HG02943 (cell line): ENCODE data around the gene TEX44.
"Not testable (repeated sequence)": the region's sequence is repeated elsewhere in the genome, so short reads cannot be mapped to it uniquely, and the experiment has no call there.

Source experiments
- ATAC-seq: cut with Tn5 transposase; IDR thresholded peaks from one replicate; pipeline ENCODE4 v1.9.1; 2021; ENCODE audit warnings: mild to moderate bottlenecking, low read depth, moderate library complexity; ENCODE audit not compliant: unreplicated experiment

Gene TEX44

DNA sequence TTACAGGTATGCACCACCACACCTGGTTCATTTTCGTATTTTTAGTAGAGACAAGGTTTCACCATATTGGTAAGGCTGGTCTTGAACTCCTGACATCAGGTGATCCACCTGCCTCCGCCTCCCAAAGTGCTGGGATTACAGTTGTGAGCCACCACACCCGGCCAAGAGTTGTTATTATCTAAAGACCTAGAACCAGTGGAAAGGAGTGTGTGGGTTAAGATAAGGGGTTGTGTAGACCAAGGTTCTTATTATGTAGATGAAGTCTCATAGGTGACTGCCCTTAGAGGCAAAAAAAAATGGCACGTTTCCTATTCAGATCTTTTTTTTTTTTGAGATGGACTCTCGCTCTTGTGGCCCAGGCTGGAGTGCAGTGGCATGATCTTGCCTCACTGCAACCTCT, 21.7 kb upstream of the TEX44 start:
- ATAC-seq = not testable (repeated sequence)

DNA sequence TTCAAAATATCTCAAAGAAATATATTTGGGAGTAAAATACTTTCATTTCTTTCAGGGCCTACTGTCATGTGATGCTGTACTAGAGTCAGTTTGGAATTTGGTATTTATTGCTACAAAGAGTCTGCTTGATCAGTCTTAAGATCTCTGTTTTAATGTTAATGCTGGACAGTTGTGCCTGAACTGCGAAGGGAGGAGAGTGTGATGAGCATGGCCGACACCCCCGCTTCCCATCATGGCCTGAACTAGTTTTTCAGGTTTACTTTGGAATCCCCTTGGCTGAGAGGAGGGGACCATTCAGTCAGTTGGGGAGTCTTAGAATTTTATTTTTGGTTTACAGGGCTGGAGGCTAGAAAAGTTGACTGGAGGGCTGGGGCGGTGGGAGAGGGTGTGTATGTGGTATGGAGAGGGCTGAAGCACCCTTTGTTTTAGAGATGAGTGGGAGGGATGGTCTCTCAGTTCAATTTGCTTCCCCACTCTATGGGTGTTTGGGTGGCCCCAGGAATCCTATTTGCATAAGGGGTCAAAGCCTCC, 20.9 kb upstream of the TEX44 start:
- ATAC-seq = no peak

DNA sequence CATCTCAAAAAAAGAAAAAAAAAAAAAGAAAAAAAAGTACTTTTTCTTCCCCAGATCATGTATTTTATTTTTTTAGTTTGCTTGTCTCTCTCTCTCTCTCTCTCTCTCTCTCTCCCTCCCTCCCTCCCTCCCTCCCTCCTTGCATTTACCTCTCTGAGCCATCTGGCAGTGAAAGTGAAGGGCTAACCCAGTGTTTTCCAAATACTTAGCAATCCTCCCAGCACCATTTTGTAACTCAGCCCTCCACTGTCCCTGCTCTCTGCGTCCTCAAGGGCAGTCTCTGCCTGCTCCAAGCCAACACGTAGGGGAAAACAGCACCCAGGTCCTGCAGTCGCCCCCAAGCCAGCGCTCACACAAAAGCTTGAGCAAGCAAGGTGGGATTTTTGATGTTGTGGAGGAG, 19.6 kb upstream of the TEX44 start:
- ATAC-seq = no peak

DNA sequence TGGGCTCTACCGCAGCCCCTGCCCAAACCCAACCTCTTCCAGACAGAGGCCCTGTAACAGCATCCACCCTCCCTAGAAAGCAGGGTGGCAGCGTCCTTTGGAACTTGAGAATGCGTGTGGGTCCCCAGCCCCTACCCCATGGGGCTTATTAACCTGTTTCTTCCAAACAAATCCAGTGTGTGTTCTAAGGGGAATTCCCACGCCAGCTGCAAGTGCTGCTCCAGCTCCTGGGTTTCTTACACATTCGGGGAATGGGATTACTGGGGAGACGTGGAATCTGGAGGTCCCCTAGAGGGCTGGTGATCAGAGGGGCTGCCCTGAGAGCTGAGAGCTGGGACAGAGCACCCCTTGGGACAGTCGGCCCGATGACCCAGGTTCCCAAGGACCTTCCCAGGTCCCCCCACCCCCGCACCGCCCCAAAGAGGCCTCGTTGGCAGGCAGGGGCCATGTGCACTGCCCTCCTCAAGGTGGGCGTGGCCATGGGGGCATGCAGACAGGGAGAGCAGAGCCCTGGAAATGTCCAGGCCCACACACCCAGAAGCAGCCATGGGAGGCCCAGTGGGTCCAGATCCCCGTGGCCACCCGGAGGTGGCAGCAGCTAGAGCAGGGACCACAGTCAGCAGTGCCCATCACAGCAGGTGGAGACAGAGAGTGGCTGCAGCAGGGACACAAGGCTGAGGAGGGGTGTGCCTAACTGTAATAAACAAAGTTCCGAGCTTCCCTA, 18.8 kb upstream of the TEX44 start:
- no peak for ATAC-seq

DNA sequence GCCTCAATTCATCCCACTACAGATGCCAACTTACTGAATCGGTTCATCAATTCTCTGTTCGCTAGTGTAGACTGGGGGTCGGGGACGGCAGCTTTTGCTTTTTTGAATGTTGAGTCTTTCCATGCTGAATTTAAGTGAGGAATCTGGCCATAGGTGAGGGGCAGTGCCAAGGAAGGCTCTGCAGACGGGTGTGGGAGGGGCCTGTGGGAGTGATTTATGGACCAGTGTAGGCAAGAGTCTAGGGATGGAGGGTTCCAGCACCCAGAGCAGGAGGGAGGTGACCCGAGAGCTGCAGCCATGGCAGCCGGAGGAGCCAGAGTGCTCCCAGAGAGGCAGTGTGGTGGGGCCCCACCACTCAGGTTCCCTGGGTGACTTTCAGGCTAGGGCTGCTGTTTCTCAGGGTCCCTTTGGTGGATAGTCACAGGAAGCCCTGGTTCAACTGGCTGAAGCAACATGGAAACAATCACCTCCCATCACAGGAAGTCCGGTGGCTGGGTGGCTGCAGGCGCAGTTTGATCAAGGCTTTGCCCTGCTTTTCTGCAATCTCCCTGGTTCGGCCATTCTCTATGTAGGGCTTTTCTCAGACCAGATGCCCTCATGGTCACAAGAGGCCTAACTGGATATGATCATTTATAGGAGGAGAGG, 16.9 kb upstream of the TEX44 start:
- ATAC-seq = no peak

DNA sequence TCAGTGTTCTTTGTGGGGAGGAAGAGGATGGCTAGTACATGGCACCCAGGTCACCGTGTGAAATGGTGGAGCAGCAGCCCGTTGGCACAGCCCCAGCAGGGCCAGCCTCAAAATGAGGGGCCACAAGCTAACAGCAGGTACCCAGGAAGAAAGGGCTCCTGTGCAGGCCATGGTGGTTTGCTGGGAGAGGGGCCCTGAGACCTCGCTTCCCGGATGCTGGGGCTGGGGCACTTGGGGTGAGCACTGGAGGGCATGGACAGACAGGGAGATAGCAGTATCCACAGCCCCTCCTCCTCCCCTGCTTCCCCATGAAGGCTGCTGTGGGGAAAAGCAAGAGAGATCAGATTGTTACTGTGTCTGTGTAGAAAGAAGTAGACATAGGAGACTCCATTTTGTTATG, 16.2 kb upstream of the TEX44 start:
- no peak for ATAC-seq

DNA sequence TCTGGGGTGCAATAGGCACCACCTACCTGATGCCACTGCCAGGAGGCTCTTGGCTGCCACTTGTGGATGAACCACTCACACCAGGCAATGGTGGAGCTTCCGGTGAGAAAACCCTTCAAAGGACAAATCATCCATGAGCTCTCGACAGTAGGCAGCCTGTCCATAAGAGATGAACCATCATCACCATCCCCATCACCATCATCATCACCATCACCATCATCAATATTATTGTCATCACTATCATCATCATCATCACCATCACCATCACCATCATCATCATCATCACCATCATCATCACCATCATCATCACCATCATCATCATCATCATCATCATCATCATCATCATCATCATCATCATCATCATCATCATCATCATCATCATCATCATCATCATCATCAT, 14.0 kb upstream of the TEX44 start:
- not testable (repeated sequence) for ATAC-seq

DNA sequence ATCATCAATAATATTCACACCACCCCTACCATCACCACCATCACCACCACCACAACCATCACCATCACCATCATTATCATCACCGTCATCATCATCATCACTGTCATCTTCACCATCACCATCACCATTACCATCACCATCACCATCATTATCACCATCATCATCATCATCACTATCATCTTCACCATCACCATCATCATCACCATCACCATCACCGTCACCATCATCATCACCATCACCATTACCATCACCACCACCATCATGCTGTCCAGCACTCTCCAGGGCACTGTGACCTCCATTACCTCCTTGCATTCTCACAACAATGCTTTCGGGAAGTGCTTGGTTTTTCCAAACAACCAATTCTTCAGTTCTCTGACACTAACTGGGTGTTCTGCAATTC, 13.1 kb upstream of the TEX44 start:
- ATAC-seq = no peak

DNA sequence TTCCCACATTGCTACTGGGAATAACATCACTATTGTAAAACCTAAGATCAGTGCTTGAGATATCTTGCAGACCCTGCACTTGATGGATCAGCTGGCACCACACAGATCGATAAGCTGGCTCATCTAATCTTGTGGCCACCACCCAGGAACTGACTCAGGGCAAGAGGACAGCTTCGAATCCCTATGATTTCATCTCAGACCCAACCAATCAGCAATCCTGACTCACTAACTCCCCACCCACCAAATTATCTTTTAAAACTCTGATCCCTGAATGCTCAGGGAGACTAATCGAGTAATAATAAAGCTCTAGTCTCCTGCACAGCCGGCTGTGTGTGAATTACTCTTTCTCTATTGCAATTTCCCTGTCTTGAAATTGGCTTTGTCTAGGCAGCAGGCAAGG, 11.3 kb upstream of the TEX44 start:
- no peak for ATAC-seq

DNA sequence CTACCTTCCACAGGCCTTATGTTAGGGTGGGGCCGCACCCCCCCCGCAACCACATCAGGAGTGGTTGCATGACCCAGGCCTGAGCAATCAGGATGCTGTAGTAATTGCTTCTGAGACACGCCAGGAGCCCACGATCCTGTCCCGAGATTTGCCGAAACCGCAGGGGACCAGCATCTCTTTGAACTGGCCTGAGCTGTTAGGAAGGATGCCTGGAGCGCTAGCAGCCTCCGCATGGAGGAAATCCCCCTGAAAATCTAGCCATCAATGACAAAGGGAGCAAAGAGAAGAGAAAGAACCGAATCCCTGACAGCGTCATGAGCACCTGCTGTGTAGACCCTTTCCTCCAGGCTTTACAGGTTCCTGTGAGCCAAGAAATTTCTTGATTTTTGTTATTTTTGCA, 8.7 kb upstream of the TEX44 start:
- no peak for ATAC-seq

DNA sequence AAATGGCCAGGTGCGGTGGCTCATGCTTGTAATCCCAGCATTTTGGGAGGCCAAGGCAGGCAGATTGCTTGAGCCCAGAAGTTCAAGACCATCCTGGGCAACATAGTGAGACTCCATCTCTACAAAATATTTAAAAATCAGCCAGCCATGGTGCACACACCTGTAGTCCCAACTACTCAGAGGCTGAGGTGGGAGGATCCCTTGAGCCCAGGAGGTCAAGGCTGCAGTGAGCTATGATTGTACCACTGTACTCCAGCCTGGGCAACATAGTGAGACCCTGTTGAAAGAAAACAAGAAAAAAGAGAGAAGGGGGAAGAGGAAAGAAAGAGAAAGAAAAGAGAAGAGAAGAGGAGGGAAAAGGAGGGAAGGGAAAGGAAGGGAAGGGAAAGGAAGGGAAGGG, 4.9 kb upstream of the TEX44 start:
- ATAC-seq = not testable (repeated sequence)

DNA sequence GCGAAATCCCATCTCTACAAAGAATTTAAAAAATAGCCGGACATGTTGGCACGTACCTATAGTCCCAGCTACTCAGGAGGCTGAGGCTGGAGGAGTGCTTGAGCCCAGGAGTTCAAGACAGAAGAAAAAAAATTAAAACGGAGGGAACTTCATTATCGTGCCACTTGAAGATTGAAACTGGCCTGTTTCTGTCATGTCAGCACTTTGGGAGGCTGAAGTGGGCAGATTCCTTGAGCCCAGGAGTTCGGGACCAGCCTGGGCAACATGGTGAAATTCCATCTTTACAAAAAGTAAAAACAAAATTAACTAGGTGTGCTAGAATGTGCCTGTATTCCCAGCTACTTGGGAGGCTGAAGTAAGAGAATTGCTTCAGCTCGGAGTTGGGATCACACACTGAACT, 3.0 kb upstream of the TEX44 start:
- ATAC-seq = no peak

DNA sequence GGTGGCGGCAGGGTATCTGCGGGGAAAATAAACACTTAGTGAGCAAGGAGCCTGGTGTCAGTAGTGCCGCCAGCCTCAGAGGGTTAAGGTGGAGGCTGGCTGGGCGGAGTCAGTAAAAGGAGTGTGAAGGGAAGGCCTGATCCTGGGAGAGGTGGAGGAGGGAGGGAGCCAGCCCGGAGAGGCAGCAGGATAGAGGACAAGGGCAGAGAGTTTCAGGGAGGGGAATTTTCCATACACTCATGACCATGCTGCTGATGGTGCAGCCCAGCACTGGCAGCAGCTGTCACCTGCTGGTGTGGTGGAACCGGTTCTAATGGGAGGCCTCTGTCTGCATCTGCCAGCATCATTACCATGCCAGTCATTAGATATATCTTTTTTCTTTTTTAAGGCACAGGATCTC, 2.0 kb upstream of the TEX44 start:
- ATAC-seq = no peak

DNA sequence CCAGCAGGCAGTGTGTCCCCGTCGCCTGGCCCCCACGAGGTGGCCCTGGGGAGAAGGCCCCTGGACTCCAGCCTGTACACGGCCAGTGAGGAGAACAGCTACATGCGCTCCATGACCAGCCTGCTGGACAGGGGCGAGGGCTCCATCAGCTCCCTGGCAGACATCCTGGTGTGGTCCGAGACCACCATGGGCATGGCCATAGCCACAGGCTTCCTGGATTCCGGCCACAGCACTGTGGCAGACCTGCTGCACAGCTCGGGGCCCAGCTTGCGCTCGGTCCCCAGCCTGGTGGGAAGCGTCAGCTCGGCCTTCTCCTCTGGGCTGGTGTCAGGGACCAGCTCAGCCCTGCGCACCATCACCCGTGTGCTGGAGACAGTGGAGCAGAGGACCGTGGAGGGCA, 1.0 kb downstream of the TEX44 start:
- ATAC-seq = no peak

DNA sequence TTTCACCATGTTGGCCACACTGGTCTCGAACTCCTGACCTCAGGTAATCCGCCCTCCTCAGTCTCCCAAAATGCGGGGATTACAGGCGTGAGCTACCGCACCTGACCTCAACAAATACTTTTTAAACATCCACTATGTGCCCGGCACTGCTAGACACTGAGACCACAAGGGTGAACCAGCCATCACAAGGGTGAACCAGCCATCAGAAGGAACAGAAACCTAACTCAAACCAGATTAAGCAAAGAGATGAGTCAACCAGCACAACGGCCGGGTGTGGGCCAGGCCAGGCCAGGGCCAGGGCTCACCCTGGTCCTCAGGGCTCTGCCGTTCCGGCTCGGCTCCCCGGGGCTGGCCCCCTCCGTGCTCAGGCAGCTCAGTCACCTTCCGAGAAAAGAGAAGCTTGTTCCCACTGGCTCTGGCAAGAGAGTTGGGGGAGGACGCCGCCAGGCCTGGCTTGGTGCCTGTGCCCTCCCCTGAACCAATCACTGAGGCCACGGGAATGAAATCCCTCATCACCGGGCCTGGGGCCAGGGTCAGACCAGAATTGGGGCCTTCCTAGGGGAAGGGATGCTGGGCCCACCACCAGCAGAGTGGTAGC, 4.4 kb downstream of the TEX44 start:
- peak; percentile 52 for ATAC-seq

DNA sequence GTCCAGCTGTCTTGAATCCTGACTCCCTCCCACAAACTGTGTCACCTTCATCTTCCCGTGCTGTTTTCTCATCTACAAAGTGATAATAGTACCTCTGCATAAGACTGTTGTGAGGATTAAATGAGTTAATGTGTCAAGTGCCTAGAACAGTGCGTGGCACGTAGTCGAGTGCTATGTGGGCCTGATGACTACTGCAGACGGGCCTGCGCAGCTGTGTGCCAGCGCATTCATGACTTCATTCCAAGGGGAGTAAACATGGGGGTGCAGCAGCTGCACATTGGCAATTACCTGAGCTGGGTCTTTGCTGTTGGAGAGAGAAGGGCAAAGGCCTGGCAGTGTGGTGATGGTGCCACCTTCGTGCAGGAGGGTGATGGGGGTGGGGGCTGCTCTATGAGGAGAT, 5.0 kb downstream of the TEX44 start:
- no peak for ATAC-seq

DNA sequence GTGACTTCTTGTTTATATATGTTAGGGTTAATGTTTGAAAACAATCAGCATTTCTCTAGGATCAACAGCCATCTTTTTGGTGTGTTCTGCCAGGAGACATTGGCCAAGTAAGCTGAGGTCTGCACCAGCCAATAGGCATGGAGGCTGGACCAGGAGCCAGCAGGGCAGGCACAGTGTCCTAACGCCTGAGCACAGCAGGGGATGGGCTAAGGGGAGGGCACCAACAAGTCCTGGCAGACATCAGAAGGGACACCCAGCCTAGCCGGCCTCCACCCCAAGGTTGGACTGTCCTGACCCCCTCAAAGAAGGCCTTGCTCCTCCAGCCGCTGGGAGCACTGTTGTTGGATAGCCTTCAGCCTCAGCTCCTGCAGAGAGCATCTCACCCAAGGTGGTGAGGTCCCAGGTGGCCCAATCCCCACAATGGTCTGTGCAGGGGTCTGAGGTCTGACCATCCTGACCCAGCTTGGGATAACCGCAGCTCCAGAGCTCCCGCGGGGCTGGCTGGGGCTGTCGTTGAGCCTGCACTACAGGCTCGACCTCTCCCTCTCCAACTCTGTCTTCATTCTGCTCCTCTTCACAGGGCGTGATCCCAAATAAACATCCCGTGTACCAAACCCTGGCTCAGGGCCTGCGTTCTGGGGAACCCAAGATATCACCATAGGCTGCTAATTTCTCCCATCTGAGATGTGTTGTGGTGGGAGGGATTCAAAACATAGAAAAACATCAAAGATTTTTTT, 8.1 kb downstream of the TEX44 start:
- no peak for ATAC-seq

DNA sequence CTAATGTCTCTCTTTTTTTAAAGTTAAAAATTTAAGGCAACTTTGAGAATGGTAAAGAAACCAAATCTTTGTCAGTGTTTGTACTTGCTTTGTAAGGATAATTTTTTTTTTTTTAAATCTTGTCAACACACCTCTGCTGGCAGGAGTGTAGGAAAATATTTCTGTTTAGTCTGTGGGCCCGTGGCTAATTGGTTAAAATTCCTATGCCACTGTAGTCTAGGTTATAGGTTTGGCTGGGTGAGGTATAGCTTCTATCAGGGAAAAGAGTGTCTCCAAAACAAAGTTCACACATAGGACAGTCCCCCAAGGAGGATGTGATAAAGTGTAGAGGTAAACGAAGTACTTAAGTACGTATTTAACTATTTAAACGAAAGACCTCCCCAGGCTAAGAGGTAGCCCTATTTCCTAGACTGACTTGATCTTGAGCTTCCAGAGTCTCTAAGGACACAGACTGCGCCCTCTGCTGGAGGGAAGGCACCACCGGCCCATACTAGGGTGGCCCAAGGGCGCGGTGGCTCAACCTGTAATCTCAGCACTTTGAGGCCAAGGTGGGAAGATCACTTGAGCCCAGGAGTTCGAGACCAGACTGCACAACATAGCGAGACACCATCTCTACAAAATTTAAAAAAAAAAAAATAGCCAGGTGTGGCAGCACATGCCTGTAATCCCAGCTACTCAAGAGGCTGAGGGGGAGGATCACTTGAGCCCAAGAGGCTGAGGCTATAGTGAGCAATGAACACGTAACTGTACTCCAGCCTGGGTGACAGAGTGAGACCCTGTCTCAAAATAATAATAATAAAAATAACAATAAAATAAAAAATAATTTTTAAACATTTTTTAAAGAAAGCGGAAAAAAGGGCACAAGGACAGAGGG, 8.9 kb downstream of the TEX44 start:
- no peak for ATAC-seq

DNA sequence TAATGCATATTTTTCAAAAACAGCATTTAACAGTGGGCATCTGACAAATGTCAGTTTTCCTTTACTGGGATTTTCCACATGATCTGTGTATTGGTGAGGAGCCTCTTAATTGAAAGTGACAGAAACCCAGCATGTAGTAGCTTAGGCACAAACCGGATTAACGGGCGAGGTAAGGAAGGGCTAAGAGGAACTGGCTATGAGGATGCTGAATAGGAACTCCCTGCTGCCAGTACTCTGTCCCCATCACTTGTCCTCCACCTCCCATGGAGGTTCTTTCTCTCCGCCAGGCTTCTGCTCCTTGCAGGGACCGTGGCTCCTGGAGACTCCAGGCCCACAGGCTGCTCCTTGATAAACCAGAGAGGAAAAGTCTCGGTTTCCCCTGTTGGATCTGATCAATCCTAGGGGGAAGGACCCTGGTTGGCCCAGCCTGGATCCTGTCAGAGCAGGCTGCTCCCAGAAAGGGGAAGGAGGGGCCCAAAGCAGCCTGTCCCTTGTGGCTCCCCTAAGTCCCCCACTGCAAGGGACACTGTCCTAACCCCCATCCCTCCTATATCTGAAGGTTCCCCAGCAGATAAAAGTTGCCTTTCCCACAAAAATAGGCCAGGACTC, 10.3 kb downstream of the TEX44 start:
- ATAC-seq = no peak
